Spleen (tissue), 11 donors: Measurements from ENCODE around the gene TJP3. TPM values are rescaled to one million over a fixed set of nuclear protein-coding genes. Genes with fewer than 3 reads are reported as not detected.

ENCODE experiments used
- DNase-seq: peaks from one replicate; pipeline ENCODE4 v3.0.0-alpha.2; 2020
- H3K27ac ChIP-seq, 8 donors: fragments of 200-600 bp; sonication (generic) in 7 of 8; 1 replicate in 4 of 8; 2 replicates in 4 of 8; pipeline versions ENCODE4 v1.5.0 to v1.8.0; 2016 to 2021; ENCODE audit warnings: inconsistent platforms in 4 of 8, mild to moderate bottlenecking in 4 of 8, moderate library complexity in 1 of 8
- H3K27me3 ChIP-seq, 7 donors: fragments of 200-600 bp; sonication (generic) in 6 of 7; replicated peaks in 1 of 7; 1 replicate in 4 of 7; 2 replicates in 3 of 7; pipeline versions ENCODE4 v1.5.0 to v1.8.0; 2016 to 2021; ENCODE audit warnings: inconsistent platforms in 3 of 7, mild to moderate bottlenecking in 1 of 7
- H3K36me3 ChIP-seq, 6 donors: fragments of 200-600 bp; sonication (generic) in 5 of 6; 1 replicate in 4 of 6; 2 replicates in 2 of 6; pipeline versions ENCODE4 v1.5.0 to v1.8.0; 2016 to 2021; ENCODE audit warnings: inconsistent platforms in 2 of 6
- H3K4me1 ChIP-seq, 6 donors: fragments of 200-600 bp; sonication (generic) in 5 of 6; 1 replicate in 3 of 6; 2 replicates in 3 of 6; pipeline versions ENCODE4 v1.5.0 to v1.8.0; 2016 to 2021; ENCODE audit warnings: inconsistent platforms in 3 of 6
- H3K4me3 ChIP-seq, 8 donors: fragments of 200-600 bp; sonication (generic) in 7 of 8; 1 replicate in 4 of 8; 2 replicates in 4 of 8; pipeline versions ENCODE4 v1.5.0 to v1.8.0; 2016 to 2021; ENCODE audit warnings: inconsistent platforms in 4 of 8, mild to moderate bottlenecking in 4 of 8, moderate library complexity in 2 of 8
- H3K9me3 ChIP-seq, 8 donors: fragments of 200-600 bp; sonication (generic) in 7 of 8; 1 replicate in 4 of 8; 2 replicates in 4 of 8; pipeline versions ENCODE4 v1.5.0 to v1.8.0; 2016 to 2021; ENCODE audit warnings: inconsistent platforms in 4 of 8
- POLR2A ChIP-seq, 3 donors: fragments of 450-650 bp; IDR thresholded peaks; one replicate each; pipeline ENCODE4 v1.5.1; 2017; ENCODE audit warnings: antibody characterized with exemption in 3 of 3, mild to moderate bottlenecking in 1 of 3
- POLR2AphosphoS5 ChIP-seq, 3 donors: sonication (generic); formaldehyde crosslinking; IDR thresholded peaks; one replicate each; pipeline ENCODE4 v1.5.1; 2017; ENCODE audit warnings: antibody characterized with exemption in 3 of 3
- WGBS, 5 donors: extraction: QIAGEN DNeasy Blood & Tissue Kit in 3 of 5; methylation state at CpG; one replicate each; pipeline versions ENCODE4 v1.1.5 to v1.1.7; 2013 to 2018; 5-methylcytosine and 5-hydroxymethylcytosine counted together
- intact Hi-C: fragments of 100-400 bp; cut with DNase I; formaldehyde crosslinking; loops from one replicate; pipeline ENCODE4 v1.15.0; 2023; ENCODE audit warnings: low total_unique reads
- polyA plus RNA-seq, 3 donors: library from polyadenylated mRNA; stranded (reverse); fragments of 200-250 nt; gene quantifications; one replicate each; pipeline ENCODE4 v1.2.1, GENCODE V29; 2013
- total RNA-seq, 7 donors: library from RNA; depleted of rRNA in 3 of 7; stranded (reverse); fragments of >200 nt in 3 of 7; fragmentation: NEBNext Ultra II Directional in 4 of 7; extraction: Animal tissue kit (Norgen Biotek cat#: 25700) in 4 of 7; gene quantifications; one replicate each; pipeline versions ENCODE4 v1.1.0 to v1.2.1, GENCODE V29; 2016 to 2021
- TF ChIP-seq, protein P1 (sequence below), 11 experiments: fragments of 200-600 bp in 7 of 11; fragments of 450-650 bp in 4 of 11; sonication (generic) in 4 of 11; IDR thresholded peaks in 8 of 11; conservative IDR thresholded peaks in 3 of 11; 1 replicate in 7 of 11; 2 replicates in 4 of 11; pipeline versions ENCODE4 v1.4.0 to v1.8.0; 2016 to 2021; ENCODE audit warnings: antibody characterized with exemption in 11 of 11, inconsistent platforms in 4 of 11, mild to moderate bottlenecking in 1 of 11
- donor health status: healthy with polysubstance abuse.
- donor health status: DM: no; HTN: no; CAD: no; lungs with moderate emphysema.
- donor health status: DM: no; HTN: no; CAD: no.
- donor health status: Bipolar disorder and iron deficiency.
- donor health status: healthy.
- donor health status: DM: no; HTN: no; CAD: no.
- donor health status: DM: yes; HTN: yes; CAD: no.

Gene TJP3
- total and polyA plus RNA-seq, 10 donors: 0.39 to 9.0 (median 2.3) TPM

- H3K4me1 ChIP-seq: no peaks in the 10 kb centered on the region
- DNase-seq: no peak
- WGBS, 5 donors: 88 to 98% (median 91%) methylated on average over 5 of the region's 5 CpGs
Observed at GRCh38 chr19:3775831-3776230, 67.6 kb downstream of the TJP3 start.

GRCh38 chr19:3776479-3777040, 68.4 kb downstream of the TJP3 start:
- intact Hi-C loops: loop anchor here (10.0 kb wide), 1 partner anchor 48 kb away; no protein-coding TSS in a partner anchor
- TF ChIP-seq, protein P1, sequence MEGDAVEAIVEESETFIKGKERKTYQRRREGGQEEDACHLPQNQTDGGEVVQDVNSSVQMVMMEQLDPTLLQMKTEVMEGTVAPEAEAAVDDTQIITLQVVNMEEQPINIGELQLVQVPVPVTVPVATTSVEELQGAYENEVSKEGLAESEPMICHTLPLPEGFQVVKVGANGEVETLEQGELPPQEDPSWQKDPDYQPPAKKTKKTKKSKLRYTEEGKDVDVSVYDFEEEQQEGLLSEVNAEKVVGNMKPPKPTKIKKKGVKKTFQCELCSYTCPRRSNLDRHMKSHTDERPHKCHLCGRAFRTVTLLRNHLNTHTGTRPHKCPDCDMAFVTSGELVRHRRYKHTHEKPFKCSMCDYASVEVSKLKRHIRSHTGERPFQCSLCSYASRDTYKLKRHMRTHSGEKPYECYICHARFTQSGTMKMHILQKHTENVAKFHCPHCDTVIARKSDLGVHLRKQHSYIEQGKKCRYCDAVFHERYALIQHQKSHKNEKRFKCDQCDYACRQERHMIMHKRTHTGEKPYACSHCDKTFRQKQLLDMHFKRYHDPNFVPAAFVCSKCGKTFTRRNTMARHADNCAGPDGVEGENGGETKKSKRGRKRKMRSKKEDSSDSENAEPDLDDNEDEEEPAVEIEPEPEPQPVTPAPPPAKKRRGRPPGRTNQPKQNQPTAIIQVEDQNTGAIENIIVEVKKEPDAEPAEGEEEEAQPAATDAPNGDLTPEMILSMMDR (IDR thresholded peaks at IDR 0.05 in 8 of 11, conservative IDR thresholded peaks at IDR 0.05 in 3 of 11): no peak
- TF ChIP-seq POLR2AphosphoS5 (IDR thresholded peaks at IDR 0.05) (no peak), POLR2A (IDR thresholded peaks at IDR 0.05) (no peak)
- no peak for DNase-seq

More at GRCh38 chr19:3775831-3776230, 67.6 kb downstream of the TJP3 start:
- H3K27ac ChIP-seq: no peak overlapping the region
- TF ChIP-seq POLR2A (IDR thresholded peaks at IDR 0.05) (no peak), POLR2AphosphoS5 (IDR thresholded peaks at IDR 0.05) (no peak)
- TF ChIP-seq, protein P1 (IDR thresholded peaks at IDR 0.05 in 8 of 11, conservative IDR thresholded peaks at IDR 0.05 in 3 of 11): no peak
- peaks cover under 1 to 9% (median 4%) of the 10 kb centered on the region in 8 donors for H3K9me3 ChIP-seq
- peaks cover 0 to 9% (median 0%) of the 10 kb centered on the region in 7 donors for H3K27me3 ChIP-seq
- no peak overlapping the region for H3K4me3 ChIP-seq
- intact Hi-C loops: loop anchor here (10.0 kb wide), 1 partner anchor 49 kb away; no protein-coding TSS in a partner anchor
- H3K36me3 ChIP-seq: no peaks in the 10 kb centered on the region

GRCh38 chr19:3778104-3778867, 70.1 kb downstream of the TJP3 start:
- peaks cover 0 to 20% (median 0%) of the 10 kb centered on the region in 7 donors for H3K27me3 ChIP-seq
- 87 to 96% (median 91%) methylated on average over 23 to 37 of the region's 37 CpGs for WGBS, 5 donors
- H3K4me1 ChIP-seq: no peaks in the 10 kb centered on the region
- H3K27ac ChIP-seq: no peak overlapping the region
- no peak for DNase-seq
- TF ChIP-seq POLR2A (IDR thresholded peaks at IDR 0.05) (no peak), POLR2AphosphoS5 (IDR thresholded peaks at IDR 0.05) (no peak)
- TF ChIP-seq, protein P1 (IDR thresholded peaks at IDR 0.05 in 8 of 11, conservative IDR thresholded peaks at IDR 0.05 in 3 of 11): no peak
- peaks cover 0 to 20% (median 0%) of the 10 kb centered on the region in 6 donors for H3K36me3 ChIP-seq
- intact Hi-C loops: loop anchor here (10.0 kb wide), 1 partner anchor 47 kb away; no protein-coding TSS in a partner anchor
- H3K9me3 ChIP-seq: peaks cover 6 to 32% (median 25%) of the 10 kb centered on the region in 8 donors
- no peak overlapping the region for H3K4me3 ChIP-seq

More at GRCh38 chr19:3776479-3777040, 68.4 kb downstream of the TJP3 start:
- WGBS, 5 donors: 84 to 100% (median 88%) methylated on average over 1 of the region's 1 CpG
- H3K9me3 ChIP-seq: peaks cover 6 to 16% (median 11%) of the 10 kb centered on the region in 8 donors
- no peaks in the 10 kb centered on the region for H3K4me1 ChIP-seq
- peaks cover 0 to 2% (median 0%) of the 10 kb centered on the region in 6 donors for H3K36me3 ChIP-seq
- H3K27ac ChIP-seq: no peak overlapping the region
- no peak overlapping the region for H3K4me3 ChIP-seq
- H3K27me3 ChIP-seq: peaks cover 0 to 9% (median 0%) of the 10 kb centered on the region in 7 donors
